ENCODE measurements around the gene TRMT13. TPM values are rescaled to one million over a fixed set of nuclear protein-coding genes. Genes with fewer than 3 reads are reported as not detected.

TRMT13 gene
- total and polyA plus RNA-seq, 11 donors, result 2.0 to 8.1 (median 6.2) TPM

GRCh38 chr1:100130552-100131077 lies 2.3 kb upstream of the TRMT13 start:
- H3K27ac ChIP-seq, result no peak overlapping the region
- H3K27me3 ChIP-seq, result no peaks in the 10 kb centered on the region
- H3K4me1 ChIP-seq, result peaks cover 0 to 32% (median 19%) of the 10 kb centered on the region in 12 donors
- intact Hi-C loops (cut with DNase I), result loop anchor here in 7 of 10 donors (5.0 to 10.0 kb wide), 14 partner anchors 93 to 767 kb away; partner anchors contain the start of genes SLC30A7 (in 3 of the 7), CDC14A (in 2 of the 7), DBT (in 2 of the 7) and EXTL2 (in 1 of the 7)
- 75 to 78% (median 76%) methylated on average over 5 of the region's 5 CpGs for WGBS, 4 donors
- no peak overlapping the region for H3K4me3 ChIP-seq
- no peaks in the 10 kb centered on the region for H3K9me3 ChIP-seq
- DNase-seq, result no peak
- peaks cover 0 to 4% (median 0%) of the 10 kb centered on the region in 9 donors for H3K36me3 ChIP-seq
- no peak for ATAC-seq
- TF ChIP-seq POLR2A (IDR thresholded peaks at IDR 0.05), result no peak
- TF ChIP-seq CTCF (IDR thresholded peaks at IDR 0.05), result no peak

GRCh38 chr1:100131623-100132022 lies 1.3 kb upstream of the TRMT13 start:
- Histone ChIP-seq H3K4me3 (peak overlapping the region in 7 of 12 donors; percentile 70 to 88 (median 78)), H3K27ac (no peak overlapping the region), H3K9me3 (no peaks in the 10 kb centered on the region), H3K4me1 (peaks cover 0 to 32% (median 19%) of the 10 kb centered on the region in 12 donors), H3K27me3 (no peaks in the 10 kb centered on the region), H3K36me3 (peaks cover 0 to 7% (median under 1%) of the 10 kb centered on the region in 9 donors)
- intact Hi-C loops (cut with DNase I), result loop anchor here in 7 of 10 donors (2.0 to 10.0 kb wide), 16 partner anchors 93 to 766 kb away; partner anchors contain the start of genes CDC14A (in 3 of the 7), SLC30A7 (in 3 of the 7), DBT (in 2 of the 7) and EXTL2 (in 1 of the 7)
- DNase-seq, result no peak
- TF ChIP-seq CTCF (IDR thresholded peaks at IDR 0.05), result no peak
- no peak for TF ChIP-seq POLR2A (IDR thresholded peaks at IDR 0.05)
- no peak for ATAC-seq
- WGBS, 4 donors, result 77 to 81% (median 79%) methylated on average over 8 of the region's 8 CpGs

- Histone ChIP-seq H3K9me3 (no peaks in the 10 kb centered on the region), H3K4me1 (peaks cover 0 to 32% (median 19%) of the 10 kb centered on the region in 12 donors), H3K4me3 (no peak overlapping the region), H3K27me3 (no peaks in the 10 kb centered on the region), H3K36me3 (peaks cover 0 to 39% (median 32%) of the 10 kb centered on the region in 9 donors), H3K27ac (no peak overlapping the region)
- intact Hi-C loops (cut with DNase I), result loop anchor here in 7 of 10 donors (5.0 to 10.0 kb wide), 14 partner anchors 98 to 762 kb away; partner anchors contain the start of genes SLC30A7 (in 3 of the 7), CDC14A (in 2 of the 7), DBT (in 2 of the 7) and EXTL2 (in 1 of the 7)
- 58 to 76% (median 66%) methylated on average over 3 of the region's 3 CpGs for WGBS, 4 donors
- ATAC-seq, result no peak
- no peak for TF ChIP-seq CTCF (IDR thresholded peaks at IDR 0.05)
- TF ChIP-seq POLR2A (IDR thresholded peaks at IDR 0.05), result no peak
- no peak for DNase-seq
These were observed 1.9 kb downstream of the TRMT13 start for GRCh38 chr1:100134872-100135271.

- WGBS, 4 donors, result 92 to 98% (median 98%) methylated on average over 2 of the region's 2 CpGs
- no peak for DNase-seq
- TF ChIP-seq CTCF (IDR thresholded peaks at IDR 0.05), result no peak
- TF ChIP-seq POLR2A (IDR thresholded peaks at IDR 0.05), result no peak
- H3K4me3 ChIP-seq, result no peak overlapping the region
- no peaks in the 10 kb centered on the region for H3K9me3 ChIP-seq
- H3K4me1 ChIP-seq, result peaks cover 0 to 19% (median 15%) of the 10 kb centered on the region in 12 donors
- peaks cover 0 to 67% (median 60%) of the 10 kb centered on the region in 9 donors for H3K36me3 ChIP-seq
- intact Hi-C loops (cut with DNase I), result loop anchor here in 6 of 10 donors (10.0 kb wide), 8 partner anchors 103 to 757 kb away; partner anchors contain the start of genes DBT (in 1 of the 6), EXTL2 (in 1 of the 6), SLC30A7 (in 1 of the 6) and SLC35A3 (in 1 of the 6)
- ATAC-seq, result no peak
- H3K27ac ChIP-seq, result no peak overlapping the region
- H3K27me3 ChIP-seq, result no peaks in the 10 kb centered on the region
These were observed 4.6 kb downstream of the TRMT13 start for GRCh38 chr1:100137602-100138001.
